C1 segment of cervical spinal cord (tissue), 14 donors: Measurements from ENCODE around the gene TARM1.

Experiments
- DNase-seq, 14 donors: peaks; one replicate each; lab custom pipeline; 2025; lab: John Stamatoyannopoulos, UW

The TARM1 gene

DNA sequence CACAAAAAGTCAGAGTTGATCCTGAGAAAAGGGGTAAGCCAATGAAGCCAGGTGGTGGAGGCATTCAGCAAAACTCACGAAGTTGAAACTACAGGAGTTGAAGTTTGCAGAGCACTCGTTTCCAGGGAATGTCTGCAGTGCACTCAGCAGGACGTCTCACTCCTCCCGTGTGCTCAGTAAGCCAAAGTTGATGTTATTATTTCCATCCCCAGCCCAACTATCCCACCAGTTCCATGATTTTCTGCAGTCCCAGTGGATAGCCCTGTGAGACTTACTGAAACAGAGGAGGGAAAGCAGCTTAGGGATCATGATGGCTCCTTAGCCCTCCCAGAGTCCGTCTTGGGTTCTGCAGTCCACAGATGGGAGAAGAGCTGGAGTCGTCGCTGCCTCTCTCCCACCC is at the start of gene TARM1:
Gene TARM1, minus strand, starts transcription at position 334 of the 400 bp plus-strand sequence. Its CDS starts 25 bp downstream, at position 309.
- no peak for DNase-seq

DNA sequence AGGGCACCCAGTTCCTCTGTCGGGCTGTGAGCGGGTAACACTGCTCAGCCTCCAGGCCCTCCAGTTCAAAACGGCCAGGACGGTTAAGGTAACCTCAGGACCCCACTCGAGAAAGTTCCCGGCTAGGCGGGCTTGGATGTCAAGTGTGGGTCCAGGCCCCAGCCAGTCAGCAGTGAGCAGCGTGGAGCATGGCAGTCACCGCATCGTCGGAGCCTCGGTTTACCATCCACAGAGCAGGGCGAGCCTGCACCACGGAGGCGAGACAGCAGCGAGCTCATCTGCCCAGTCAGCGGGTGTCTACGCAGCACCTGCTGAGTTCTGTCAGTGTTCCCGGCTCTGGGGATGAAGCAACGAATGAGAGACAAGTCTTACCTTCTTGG is 48.4 kb upstream of the TARM1 start:
- DNase-seq = no peak

DNA sequence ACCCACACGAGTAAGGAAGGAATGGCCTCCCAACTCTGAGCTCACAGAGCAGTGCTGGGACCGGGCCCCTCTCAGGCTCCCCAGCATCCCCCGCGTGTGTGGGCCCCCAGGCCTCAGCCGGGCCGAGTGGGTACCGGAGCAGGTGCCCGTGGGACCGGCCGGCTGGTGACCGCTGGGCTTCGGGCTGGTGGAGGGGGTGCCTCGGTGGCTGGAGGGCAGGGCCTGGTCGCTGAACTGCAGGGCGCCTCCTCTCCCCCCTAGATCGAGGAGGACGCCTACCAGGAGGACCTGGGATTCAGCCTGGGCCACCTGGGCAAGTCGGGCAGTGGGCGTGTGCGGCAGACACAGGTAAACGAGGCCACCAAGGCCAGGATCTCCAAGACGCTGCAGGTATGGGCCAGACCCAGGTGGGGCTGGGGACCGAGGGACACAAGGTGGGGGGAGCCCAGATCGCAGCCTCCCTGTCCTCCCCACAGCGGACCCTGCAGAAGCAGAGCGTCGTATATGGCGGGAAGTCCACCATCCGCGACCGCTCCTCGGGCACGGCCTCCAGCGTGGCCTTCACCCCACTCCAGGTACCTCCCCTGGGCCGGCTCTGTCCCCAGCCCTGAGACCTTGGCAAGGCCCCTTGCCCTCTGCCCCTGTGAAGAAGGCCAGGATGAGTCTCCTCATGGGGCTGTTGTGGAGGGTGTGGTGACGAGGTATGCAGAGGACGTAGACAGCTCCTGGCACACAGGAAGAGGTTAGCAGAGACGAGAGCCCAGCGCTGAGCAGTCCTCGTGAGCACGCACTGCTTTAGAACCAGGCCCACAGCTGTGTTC is 47.8 kb upstream of the TARM1 start:
- no peak for DNase-seq

DNA sequence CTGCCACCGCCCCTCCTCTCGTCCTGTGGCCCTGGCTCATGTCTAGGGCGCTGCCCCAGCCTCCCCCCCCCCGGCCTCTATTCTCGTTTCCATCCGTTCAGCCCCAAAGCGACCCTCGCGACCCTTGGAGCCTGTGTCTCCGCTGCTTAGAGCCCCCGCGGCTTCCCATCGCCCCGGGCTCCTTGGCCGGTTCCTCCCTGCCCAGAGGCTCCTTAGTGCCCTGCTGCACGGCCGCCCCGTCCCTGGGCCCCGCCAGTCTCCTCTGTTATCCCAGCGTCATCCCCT is 47.2 kb upstream of the TARM1 start:
- DNase-seq = no peak

DNA sequence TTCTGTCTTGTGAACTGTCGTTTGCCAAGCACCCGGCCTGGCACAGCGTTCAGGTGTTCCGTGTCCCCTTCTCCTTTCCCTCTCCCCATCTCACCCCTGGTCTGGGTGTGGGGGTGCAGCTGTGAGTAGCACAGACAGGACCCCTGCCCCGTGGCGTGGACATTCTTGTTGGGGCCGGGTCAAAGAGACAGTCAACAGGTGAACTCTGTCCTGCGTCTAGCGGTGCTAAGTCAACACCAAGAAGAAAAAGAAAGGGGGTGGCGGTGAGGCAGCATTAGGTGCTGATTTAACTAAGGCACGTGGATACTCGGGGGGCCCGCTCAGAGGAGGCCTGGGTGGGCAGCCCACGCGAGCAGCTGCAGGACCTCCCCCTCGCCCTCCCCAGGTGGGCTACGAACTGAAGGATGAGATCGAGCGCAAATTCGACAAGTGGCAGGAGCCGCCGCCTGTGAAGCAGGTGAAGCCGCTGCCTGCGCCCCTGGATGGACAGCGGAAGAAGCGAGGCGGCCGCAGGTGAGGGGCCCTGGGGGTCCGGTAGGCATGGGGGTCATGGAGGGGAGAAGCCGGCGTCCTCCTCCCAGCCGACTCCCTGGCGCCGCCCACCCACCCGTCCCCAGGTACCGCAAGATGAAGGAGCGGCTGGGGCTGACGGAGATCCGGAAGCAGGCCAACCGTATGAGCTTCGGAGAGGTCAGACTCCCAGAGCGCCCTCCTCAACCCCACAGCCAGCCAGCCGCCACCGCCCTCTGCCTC is 46.7 kb upstream of the TARM1 start:
- DNase-seq = no peak

DNA sequence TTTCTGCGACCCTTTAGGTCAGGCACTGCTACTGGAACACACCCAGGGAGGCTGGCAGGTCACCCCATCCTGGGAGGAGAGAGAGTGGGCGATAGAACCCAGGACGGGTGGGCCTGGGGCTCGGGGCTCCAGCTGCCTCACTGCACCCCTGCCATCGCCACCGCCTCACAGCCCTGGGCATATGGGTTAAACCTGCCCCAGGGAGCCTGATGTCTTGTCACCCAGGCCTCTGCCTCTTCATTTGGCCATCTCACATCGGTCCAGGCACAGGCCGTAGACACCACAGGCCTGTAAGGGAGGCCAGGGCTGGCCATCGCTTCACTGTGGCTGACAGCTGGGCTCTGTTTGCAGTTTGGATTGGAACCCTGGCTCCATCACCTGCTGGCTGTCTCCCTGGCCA is 44.5 kb upstream of the TARM1 start:
- no peak for DNase-seq

DNA sequence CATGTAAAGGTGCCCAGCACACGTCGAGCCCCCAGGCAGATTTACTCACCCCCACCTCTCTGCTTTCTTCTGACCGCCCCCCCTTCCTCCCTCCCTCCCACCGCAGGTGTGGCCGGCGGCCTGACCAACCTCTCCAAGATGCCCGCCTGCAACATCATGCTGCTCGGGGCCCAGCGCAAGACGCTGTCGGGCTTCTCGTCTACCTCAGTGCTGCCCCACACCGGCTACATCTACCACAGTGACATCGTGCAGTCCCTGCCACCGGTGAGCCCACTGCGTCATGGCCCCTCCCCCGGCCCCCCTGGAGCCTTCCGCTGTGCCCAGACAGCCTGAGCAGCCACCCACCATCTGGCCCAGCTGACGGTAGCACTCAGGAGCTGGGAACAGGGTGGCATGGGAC is 43.2 kb upstream of the TARM1 start:
- DNase-seq = no peak

DNA sequence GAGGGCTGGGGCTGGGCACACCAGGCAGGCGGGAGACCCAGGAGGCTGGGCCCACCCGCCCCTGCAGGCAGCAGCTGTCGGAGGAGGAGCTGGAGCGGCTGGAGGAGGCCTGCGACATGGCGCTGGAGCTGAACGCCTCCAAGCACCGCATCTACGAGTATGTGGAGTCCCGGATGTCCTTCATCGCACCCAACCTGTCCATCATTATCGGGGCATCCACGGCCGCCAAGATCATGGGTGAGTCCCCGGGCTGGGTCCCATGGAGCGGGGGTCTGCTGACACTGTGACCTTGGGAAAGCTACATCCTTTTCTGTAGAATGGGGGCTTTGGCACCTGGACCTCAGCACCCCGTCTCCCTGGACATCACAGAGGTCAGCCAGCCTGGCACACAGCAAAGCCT is 42.5 kb upstream of the TARM1 start:
- DNase-seq = no peak

DNA sequence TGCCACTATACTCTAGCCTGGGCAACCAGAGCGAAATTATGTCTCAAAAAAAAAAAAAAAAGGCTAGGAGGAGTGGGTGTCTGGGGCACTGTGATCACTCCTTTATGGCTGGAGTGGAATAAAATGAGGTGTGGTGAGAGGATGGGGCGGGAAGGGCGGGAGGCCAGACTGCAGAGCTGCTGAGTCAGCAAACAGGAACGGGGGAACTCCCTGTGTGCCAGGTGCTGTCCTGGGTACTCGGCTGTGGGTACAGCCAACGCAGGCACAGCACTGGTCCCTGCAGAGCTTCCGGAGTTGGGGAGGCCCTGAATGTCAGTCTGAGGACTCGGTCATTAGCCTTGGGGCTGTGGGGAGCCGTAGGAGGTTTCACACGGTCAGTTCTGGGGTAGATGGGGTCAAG is 40.1 kb upstream of the TARM1 start:
- no peak for DNase-seq

DNA sequence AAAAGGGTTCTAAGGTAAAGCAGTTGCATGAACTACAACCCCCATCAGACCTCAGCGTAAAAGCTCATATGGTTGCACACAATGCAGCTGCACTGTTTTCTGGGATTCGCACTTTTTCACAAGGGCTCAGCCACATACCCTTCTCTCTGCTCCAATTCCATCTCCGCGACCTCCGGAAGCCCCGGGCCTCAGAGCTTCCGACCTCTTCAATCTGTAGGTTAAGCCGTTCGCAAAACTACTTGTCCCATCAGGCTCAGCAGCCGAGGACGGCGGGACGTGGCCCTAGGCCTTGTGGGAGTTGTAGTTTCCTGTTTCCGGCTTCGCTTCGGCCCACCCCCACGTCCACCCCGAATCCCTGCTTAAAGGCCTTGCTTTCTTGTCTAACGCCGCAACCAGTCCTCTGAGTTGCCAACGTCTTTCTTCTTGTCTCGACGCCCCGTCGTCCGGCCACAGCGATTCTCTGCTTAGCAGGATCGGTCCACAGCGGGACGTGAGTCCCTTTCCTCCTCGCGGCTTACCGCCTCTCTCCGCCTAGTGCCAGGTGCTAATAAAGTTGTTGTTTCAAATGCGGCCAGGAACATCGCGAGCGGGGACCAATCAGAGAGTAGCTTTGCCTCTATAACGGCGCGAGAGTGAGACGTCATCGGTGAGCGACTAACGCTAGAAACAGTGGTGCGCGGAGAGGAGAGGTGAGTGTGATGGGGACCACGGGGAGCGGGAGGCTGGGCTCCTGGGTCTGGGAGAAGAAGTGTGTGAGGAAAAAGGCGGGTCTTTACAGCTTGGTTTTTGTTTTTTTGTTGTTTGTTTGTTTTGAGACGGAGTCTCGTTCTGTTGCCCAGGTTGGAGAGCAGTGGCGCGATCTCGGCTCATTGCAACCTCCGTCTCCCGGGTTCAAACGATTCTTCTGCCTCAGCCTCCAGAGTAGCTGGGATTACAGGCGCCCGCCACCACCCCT is 34.2 kb upstream of the TARM1 start, which contains the start of the genes PRPF31 and TFPT:
Gene PRPF31, plus strand, starts transcription at position 646 of the 955 bp plus-strand sequence. CDS start 2,525 bp downstream, outside the sequence.
Gene TFPT, minus strand, starts transcription at position 549 of the 955 bp plus-strand sequence. Its CDS starts 388 bp downstream, at position 161.
- DNase-seq = peak; percentile 97 to 100 (median 99)

DNA sequence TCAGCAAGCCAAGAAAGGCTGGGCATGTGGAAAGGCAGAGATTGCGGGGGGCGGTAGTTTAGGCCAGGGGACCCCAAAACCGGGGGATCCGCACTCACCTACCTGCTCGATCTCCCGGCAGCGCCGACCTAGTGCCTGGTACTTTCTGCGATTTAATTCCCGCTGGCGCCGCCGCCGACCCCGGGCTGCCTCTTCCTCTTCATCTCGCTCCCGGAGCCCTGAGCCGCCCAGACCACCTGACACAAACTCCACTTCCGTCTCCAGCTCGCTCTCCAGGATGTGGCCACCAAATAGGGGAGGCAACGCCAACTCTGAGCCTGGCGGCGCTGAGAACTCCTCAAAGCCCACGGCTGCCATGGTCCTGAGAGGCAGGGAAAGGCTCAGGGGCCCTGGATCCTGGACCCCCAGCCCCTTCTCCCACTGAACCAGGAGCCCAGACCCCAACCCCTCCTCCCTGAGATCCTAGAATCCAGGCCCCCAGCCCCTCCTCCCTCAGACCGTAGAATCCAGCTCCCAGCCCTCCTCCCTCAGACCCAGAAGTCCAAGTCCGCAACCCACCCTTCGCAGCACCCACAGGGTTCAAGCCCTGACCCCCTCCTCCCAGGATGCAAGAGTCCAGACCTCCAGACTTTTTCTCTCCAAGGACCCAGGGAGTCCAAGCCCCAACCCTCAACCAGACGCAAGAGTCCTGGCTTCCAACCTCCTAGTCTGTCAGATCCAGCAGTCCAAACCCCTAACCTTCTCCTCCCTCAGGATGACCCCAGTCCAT is 33.4 kb upstream of the TARM1 start:
- peak in 7 of 14 donors; percentile 10 to 65 (median 19) for DNase-seq

- DNase-seq = no peak
Observed at GRCh38 chr19:54109651-54110050, 28.5 kb upstream of the TARM1 start.

GRCh38 chr19:54108496-54108895 is 27.3 kb upstream of the TARM1 start:
- DNase-seq = no peak

- DNase-seq = no peak
Observed at GRCh38 chr19:54107876-54108490, 26.8 kb upstream of the TARM1 start.

GRCh38 chr19:54106716-54107115 is 25.6 kb upstream of the TARM1 start:
- no peak for DNase-seq

DNA sequence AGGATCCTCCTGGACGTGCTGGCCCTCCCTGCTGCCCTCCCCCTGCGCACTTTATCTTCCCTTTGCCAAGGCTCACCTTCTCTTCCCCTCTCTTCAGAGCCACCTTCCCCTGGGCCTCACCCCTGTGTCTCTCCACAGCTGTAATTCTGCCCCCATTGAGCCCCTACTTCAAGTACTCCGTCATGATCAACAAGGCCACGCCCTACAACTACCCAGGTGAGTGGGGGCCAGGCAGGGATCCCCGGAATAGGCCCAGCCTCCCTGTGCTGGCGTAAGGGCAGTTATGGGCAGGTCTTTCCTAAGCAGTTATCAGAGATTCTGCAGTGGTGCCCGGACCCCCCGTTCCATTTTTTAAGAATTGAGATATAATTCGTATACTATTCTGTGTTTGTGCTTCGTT is 24.6 kb upstream of the TARM1 start:
- DNase-seq = no peak

DNA sequence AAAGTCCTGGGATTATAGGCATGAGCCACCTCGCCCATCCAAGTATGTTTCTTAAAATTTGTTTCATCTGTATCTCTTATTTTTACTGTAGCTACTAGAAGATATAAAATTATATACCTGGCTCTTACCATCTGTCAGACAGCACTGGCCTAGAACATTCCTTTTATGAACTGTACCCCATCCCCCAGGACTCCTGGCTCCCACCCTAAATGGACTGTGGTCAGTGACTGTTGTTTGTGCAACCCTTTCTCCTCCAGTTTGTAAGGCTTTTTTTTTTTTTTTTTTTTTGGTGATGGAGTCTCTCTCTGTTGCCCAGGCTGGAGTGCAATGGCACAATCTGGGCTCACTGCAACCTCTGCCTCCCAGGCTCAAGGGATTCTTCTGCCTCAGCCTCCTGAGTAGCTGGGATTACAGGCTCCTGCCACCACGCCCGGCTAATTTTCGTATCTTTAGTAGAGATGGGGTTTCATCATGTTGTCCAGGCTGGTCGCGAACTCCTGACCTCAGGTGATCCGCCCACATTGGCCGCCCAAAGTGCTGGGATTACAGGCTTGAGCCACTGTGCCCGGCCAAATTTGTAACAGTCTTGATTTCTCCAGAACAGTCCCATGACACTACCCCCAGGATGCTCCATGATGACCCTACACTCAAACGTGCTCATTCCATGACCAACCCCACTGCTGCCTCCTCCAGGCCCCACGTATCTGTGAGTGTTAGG is 24.0 kb upstream of the TARM1 start:
- no peak for DNase-seq

GRCh38 chr19:54102421-54103169 is 21.4 kb upstream of the TARM1 start, which contains the start of gene NDUFA3:
Gene NDUFA3 (plus strand): TSS chr19:54102855. CDS start chr19:54102879, 24 bp downstream.
- DNase-seq = peak; percentile 75 to 98 (median 96)

DNA sequence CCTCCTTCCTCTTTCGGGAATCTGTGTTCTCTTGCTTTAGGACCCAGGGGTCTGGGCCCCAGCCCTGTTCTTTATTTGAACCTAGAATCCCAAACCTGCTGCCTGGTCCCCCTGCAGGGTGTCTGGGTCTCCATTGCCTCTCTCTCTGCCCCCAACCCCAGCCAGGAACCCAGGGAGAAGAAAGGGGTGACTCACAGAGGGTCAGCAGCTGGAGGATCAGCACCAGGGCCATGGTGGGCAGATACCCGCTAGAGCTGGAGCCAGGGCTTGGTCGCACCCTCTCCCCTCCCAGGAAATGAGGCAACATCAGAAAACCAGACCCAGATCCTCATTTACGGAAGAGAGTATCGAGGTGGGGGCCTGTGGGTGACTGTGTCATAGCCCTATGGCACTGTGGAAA is 19.4 kb upstream of the TARM1 start, which contains the start of gene OSCAR:
Gene OSCAR, minus strand, starts transcription at position 243 of the 400 bp plus-strand sequence. Its CDS starts 11 bp downstream, at position 232.
- DNase-seq = peak in 5 of 14 donors; percentile 5 to 37 (median 11)
